ENCODE data around the gene SEPTIN6. TPM values are rescaled to one million over a fixed set of nuclear protein-coding genes. Genes with fewer than 3 reads are reported as not detected.

SEPTIN6 gene
- total RNA-seq, 1 experiment from 2014 or later = 31.2 TPM

DNA sequence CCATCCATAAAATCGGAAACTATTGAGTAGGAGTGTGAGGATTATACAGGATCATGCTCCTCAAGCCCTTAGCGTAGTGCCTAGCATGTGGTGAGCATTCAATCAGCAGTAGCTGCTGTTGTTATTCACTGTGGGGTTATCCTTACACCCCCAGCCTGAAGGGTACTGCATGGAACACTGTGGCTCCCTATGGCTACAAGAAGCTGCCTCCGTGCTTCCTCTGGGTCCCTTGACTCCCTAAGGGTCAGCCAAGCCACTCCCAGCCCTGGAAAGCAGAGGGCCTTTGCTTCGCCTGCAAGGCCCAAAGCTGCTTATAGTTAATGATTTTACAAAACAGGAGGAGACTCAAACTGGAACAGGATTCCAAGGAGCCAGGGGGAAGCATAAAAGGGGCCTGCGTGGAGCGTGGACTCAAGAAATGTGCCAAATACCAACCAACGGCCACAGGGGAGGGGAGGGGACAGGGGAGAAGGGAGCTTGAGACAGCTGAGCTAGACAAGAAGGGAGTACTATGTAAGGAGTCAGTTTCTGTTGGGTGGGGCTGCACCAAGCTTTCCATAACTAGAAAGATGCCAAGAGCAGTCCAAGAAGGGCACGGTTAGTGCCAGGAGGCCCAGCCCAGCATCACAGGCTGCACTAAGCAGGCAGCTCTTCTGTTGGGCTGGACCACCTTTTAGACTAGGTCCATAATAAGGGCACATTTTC, 15.9 kb downstream of the SEPTIN6 start:
- no peaks in the 10 kb centered on the region for H3K27me3 ChIP-seq (ENCODE audit: control insufficient read depth, insufficient read depth, low read length)
- ATAC-seq = no peak
- TF ChIP-seq TCF7L2 (IDR thresholded peaks at IDR 0.05; ENCODE audit: low read depth, low read length) = no peak
- TF ChIP-seq POLR2AphosphoS5 (IDR thresholded peaks at IDR 0.05; ENCODE audit: low read depth, low read length) = no peak
- TF ChIP-seq, protein P1, sequence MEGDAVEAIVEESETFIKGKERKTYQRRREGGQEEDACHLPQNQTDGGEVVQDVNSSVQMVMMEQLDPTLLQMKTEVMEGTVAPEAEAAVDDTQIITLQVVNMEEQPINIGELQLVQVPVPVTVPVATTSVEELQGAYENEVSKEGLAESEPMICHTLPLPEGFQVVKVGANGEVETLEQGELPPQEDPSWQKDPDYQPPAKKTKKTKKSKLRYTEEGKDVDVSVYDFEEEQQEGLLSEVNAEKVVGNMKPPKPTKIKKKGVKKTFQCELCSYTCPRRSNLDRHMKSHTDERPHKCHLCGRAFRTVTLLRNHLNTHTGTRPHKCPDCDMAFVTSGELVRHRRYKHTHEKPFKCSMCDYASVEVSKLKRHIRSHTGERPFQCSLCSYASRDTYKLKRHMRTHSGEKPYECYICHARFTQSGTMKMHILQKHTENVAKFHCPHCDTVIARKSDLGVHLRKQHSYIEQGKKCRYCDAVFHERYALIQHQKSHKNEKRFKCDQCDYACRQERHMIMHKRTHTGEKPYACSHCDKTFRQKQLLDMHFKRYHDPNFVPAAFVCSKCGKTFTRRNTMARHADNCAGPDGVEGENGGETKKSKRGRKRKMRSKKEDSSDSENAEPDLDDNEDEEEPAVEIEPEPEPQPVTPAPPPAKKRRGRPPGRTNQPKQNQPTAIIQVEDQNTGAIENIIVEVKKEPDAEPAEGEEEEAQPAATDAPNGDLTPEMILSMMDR (IDR thresholded peaks at IDR 0.05) = no peak
- TF ChIP-seq SIN3A (IDR thresholded peaks at IDR 0.05; ENCODE audit: borderline replicate concordance, insufficient read depth, low read depth, low read length) = no peak
- no peak for TF ChIP-seq REST (IDR thresholded peaks at IDR 0.05; ENCODE audit: insufficient read depth in 1 of 2, low read depth in 2 of 2, low read length in 1 of 2)
- POLR2A ChIA-PET = interaction anchor here (0.6 kb wide), 1 partner anchor 55 kb away, joined by 5 read pairs; no protein-coding TSS in a partner anchor
- CTCF ChIA-PET = no interaction called here
- DNase-seq (ENCODE audit: low read depth, low spot score) = no peak
- in situ Hi-C loops (cut with HindIII; ENCODE audit: low pct_unique_long_range_greater_than_20kb, low sequenced_read_pairs) (no loop called here), intact Hi-C loops (cut with micrococcal nuclease; ENCODE audit: unreplicated experiment) (no loop called here)
- no peaks in the 10 kb centered on the region for H3K36me3 ChIP-seq (ENCODE audit: control insufficient read depth, insufficient read depth, low read length)
- no peak overlapping the region for H3K27ac ChIP-seq (ENCODE audit: low read length)
- no peaks in the 10 kb centered on the region for H3K4me1 ChIP-seq (ENCODE audit: control insufficient read depth, insufficient read depth, low read length)
- no TSS peak for BruUV-seq (replicated peaks)
- no peaks in the 10 kb centered on the region for H3K9me3 ChIP-seq (ENCODE audit: control insufficient read depth, insufficient read depth, low read depth, low read length)
- no peak overlapping the region for H3K4me3 ChIP-seq (ENCODE audit: low read depth in 2 of 2, low read length in 2 of 2)

- no peak overlapping the region for H3K4me3 ChIP-seq (ENCODE audit: low read depth in 2 of 2, low read length in 2 of 2)
- intact Hi-C loops (cut with micrococcal nuclease; ENCODE audit: unreplicated experiment) = no loop called here
- no TSS peak for BruUV-seq (replicated peaks)
- CTCF ChIA-PET = no interaction called here
- TF ChIP-seq TCF7L2 (IDR thresholded peaks at IDR 0.05; ENCODE audit: low read depth, low read length) (no peak), REST (IDR thresholded peaks at IDR 0.05; ENCODE audit: insufficient read depth in 1 of 2, low read depth in 2 of 2, low read length in 1 of 2) (no peak), POLR2AphosphoS5 (IDR thresholded peaks at IDR 0.05; ENCODE audit: low read depth, low read length) (no peak), SIN3A (IDR thresholded peaks at IDR 0.05; ENCODE audit: borderline replicate concordance, insufficient read depth, low read depth, low read length) (no peak)
- TF ChIP-seq, protein P1 (IDR thresholded peaks at IDR 0.05) = no peak
- H3K27me3 ChIP-seq (ENCODE audit: control insufficient read depth, insufficient read depth, low read length) = no peaks in the 10 kb centered on the region
- POLR2A ChIA-PET = no interaction called here
- no peaks in the 10 kb centered on the region for H3K4me1 ChIP-seq (ENCODE audit: control insufficient read depth, insufficient read depth, low read length)
- ATAC-seq (no peak), DNase-seq (ENCODE audit: low read depth, low spot score) (no peak)
- H3K36me3 ChIP-seq (ENCODE audit: control insufficient read depth, insufficient read depth, low read length) = no peaks in the 10 kb centered on the region
- in situ Hi-C loops (cut with HindIII; ENCODE audit: low pct_unique_long_range_greater_than_20kb, low sequenced_read_pairs) = no loop called here
- no peak overlapping the region for H3K27ac ChIP-seq (ENCODE audit: low read length)
- H3K9me3 ChIP-seq (ENCODE audit: control insufficient read depth, insufficient read depth, low read depth, low read length) = no peaks in the 10 kb centered on the region
Observed at GRCh38 chrX:119673336-119673735, 19.6 kb downstream of the SEPTIN6 start.
